ENCODE results near the gene BCAS3.

BCAS3 gene

DNA sequence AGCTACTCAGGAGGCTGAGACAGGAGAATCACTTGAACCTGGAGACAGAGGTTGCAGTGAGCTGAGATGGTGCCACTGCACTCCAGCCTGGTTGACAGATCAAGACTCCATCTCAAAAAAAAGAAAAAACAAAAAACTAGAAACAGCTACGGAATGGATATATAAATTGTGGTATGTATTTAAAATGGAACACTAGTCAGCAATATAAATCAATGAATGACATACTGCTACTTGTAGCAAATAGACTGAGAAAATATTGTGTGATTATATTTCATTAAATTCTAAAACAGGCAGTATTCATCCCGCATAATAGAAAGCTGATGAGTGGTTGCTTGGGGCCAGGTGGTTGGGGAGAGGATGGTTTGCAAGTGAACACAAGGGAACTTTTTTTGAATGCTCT is 261.7 kb downstream of the BCAS3 start:
- no peak overlapping the region for H3K4me3 ChIP-seq (ENCODE audit: low read length)
- TF ChIP-seq, protein P1, sequence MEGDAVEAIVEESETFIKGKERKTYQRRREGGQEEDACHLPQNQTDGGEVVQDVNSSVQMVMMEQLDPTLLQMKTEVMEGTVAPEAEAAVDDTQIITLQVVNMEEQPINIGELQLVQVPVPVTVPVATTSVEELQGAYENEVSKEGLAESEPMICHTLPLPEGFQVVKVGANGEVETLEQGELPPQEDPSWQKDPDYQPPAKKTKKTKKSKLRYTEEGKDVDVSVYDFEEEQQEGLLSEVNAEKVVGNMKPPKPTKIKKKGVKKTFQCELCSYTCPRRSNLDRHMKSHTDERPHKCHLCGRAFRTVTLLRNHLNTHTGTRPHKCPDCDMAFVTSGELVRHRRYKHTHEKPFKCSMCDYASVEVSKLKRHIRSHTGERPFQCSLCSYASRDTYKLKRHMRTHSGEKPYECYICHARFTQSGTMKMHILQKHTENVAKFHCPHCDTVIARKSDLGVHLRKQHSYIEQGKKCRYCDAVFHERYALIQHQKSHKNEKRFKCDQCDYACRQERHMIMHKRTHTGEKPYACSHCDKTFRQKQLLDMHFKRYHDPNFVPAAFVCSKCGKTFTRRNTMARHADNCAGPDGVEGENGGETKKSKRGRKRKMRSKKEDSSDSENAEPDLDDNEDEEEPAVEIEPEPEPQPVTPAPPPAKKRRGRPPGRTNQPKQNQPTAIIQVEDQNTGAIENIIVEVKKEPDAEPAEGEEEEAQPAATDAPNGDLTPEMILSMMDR (conservative IDR thresholded peaks at IDR 0.05; ENCODE audit: low read depth, low read length) = no peak
- DNase-seq (ENCODE audit: low read depth) = no peak

DNA sequence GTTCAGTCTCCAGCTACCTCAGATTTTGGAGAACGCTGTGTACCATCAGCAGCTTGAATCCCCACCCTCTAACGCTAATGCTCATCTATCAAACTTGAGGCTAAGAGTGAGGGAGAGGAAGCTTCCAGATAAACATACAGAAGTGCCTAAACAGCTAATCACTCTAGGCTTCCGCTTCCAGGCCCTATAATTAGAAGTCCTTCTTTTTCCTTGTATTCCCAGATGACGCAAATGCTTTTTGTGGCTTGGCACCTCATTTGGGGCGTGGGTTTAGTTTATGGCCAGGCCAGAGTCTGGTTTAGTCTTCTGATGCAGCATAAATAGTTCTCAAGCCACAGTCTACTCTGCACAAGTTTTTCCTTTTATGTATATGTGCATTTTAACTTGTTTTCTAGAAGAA is 263.4 kb downstream of the BCAS3 start:
- no peak overlapping the region for H3K4me3 ChIP-seq (ENCODE audit: low read length)
- TF ChIP-seq, protein P1 (conservative IDR thresholded peaks at IDR 0.05; ENCODE audit: low read depth, low read length) = no peak
- DNase-seq (ENCODE audit: low read depth) = no peak

DNA sequence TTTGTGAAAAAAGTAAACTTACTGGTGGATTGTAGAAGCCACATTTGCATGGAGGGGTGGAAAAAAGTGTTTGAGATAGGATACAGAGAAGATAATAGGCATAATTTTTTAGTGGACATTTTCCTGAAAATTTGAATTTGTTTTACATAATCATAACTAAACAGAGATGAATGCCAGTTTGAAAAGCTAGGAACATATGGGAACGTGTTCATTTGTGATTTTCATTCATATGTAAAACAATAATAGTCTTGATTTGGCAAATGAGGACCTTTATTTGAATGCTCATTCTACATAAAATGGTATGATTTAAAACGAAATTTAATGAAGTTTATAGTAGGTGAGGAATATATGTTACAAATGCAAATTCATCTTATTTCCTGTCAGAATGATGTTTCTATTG is 263.9 kb downstream of the BCAS3 start:
- no peak overlapping the region for H3K4me3 ChIP-seq (ENCODE audit: low read length)
- TF ChIP-seq, protein P1 (conservative IDR thresholded peaks at IDR 0.05; ENCODE audit: low read depth, low read length) = no peak
- no peak for DNase-seq (ENCODE audit: low read depth)

DNA sequence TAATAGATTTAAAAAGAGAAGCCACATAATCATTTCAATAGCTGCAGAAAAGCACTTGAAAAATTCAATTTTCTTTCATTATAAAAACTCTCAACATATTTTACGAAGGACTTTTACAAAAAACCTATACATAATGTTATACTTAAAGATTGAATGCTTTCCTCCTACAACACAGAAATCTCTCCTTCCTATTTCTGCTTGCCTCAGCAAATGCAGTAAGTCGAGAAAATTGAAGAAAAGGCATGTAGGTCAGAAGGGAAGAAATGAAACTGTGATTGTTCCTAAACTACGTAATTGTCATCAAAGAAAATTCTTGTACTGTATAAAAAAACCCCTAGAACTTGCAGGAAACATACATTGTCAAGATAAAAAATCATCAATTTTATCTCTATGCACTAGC is 267.1 kb downstream of the BCAS3 start:
- H3K4me3 ChIP-seq (ENCODE audit: low read length) = no peak overlapping the region
- no peak for DNase-seq (ENCODE audit: low read depth)
- TF ChIP-seq, protein P1 (conservative IDR thresholded peaks at IDR 0.05; ENCODE audit: low read depth, low read length) = no peak

DNA sequence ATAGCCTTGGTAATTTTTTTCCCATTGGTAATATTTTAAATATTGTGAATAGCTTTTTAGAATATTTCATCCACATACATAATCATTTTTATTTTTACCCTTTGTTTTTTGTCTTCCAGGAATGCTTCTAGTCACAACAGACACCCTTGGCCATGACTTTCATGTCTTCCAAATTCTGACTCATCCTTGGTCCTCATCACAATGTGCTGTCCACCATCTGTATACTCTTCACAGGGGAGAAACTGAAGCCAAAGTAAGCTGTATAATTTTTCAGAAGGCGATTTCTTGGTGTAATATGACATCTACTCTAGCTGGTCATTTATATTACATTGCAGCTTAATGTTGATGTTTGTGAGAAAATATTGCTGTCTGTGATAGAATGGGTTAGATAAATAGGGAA is 269.4 kb downstream of the BCAS3 start:
- TF ChIP-seq, protein P1 (conservative IDR thresholded peaks at IDR 0.05; ENCODE audit: low read depth, low read length) = no peak
- no peak for DNase-seq (ENCODE audit: low read depth)
- no peak overlapping the region for H3K4me3 ChIP-seq (ENCODE audit: low read length)

DNA sequence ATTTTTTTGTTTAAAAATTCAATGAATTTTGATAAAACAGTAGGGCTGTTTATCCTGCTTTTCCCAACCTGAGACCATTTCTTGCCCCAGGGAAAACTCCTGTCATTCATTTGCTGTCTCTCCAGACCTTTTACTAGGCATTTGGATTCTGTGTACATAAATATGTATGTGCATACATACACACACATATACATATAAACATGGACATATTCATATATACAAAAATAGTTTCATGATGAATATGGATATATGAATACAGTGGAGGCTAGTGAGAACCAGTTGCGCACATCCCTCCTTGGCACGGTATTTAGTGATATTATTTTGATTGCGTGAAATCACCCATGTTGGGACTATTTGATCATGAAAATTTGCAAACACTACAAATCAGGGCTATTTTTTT is 269.9 kb downstream of the BCAS3 start:
- TF ChIP-seq, protein P1 (conservative IDR thresholded peaks at IDR 0.05; ENCODE audit: low read depth, low read length) = no peak
- DNase-seq (ENCODE audit: low read depth) = no peak
- H3K4me3 ChIP-seq (ENCODE audit: low read length) = no peak overlapping the region

DNA sequence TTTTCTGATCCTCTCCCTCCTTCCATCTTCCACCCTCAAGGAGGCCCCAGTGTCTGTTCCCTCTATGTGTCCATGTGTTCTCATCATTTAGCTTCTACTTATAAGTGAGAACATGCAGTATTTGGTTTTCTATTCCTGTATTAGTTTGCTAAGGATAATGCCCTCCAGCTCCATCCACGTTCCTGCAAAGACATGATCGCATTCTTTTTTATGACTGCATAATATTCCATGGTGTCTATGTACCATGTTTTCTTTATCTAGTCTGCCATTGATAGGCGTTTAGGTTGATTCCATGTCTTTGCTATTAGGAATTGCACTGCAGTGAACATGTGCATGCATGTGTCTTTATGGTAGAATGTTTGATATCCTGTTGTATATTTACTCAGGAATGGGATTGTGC is 275.1 kb downstream of the BCAS3 start:
- no peak for DNase-seq (ENCODE audit: low read depth)
- TF ChIP-seq, protein P1 (conservative IDR thresholded peaks at IDR 0.05; ENCODE audit: low read depth, low read length) = no peak
- H3K4me3 ChIP-seq (ENCODE audit: low read length) = no peak overlapping the region
